HG03442 (cell line): ENCODE measurements around the gene TSPO2.

Source experiments
- ATAC-seq: cut with Tn5 transposase; IDR thresholded peaks from one replicate; pipeline ENCODE4 v1.9.1; 2021; ENCODE audit warnings: mild to moderate bottlenecking, moderate library complexity; ENCODE audit not compliant: unreplicated experiment

Gene TSPO2

GRCh38 chr6:41027241-41027640 is 15.0 kb upstream of the TSPO2 start:
- no peak for ATAC-seq

DNA sequence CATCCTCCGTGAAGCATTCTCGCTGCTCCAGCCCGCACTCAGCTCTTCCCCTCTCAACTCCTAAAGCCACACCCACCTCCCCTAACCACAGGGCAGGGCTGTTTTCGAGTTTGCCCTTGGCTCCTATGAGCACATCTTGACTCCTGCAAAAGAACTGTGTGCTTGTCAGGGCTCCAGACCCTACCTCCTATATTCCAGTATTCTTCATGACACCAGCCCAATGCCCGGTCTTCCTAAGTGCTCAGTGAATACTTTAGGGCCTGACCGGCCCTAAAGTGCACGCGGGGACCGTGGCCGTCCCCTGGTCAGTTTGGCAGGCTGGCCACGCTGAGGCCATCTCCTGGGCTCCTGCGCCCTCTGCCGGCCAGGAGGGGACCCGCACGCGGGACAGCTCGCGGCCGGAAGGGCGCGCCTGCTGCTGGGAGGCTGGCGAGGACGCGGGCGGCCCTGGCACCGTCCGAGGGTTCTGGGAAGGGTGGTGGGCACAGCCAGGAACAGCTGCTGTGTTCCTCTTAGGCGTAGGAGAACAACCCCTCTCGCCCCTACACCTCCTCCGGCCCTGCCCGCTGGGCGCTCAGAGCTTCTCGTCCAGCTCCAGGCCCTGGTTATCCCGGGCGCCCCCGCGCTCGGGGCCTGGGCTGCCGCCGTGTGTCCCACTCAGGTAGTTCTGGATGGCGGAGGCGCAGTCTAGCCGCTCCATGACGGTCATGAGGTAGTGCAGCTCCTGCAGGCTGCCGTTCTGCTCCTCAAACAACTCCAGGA is 14.3 kb upstream of the TSPO2 start:
- peak; percentile 81 for ATAC-seq

GRCh38 chr6:41028561-41029412 is 13.5 kb upstream of the TSPO2 start:
- ATAC-seq = peak; percentile 15

GRCh38 chr6:41032830-41033229 is 9.4 kb upstream of the TSPO2 start:
- no peak for ATAC-seq

DNA sequence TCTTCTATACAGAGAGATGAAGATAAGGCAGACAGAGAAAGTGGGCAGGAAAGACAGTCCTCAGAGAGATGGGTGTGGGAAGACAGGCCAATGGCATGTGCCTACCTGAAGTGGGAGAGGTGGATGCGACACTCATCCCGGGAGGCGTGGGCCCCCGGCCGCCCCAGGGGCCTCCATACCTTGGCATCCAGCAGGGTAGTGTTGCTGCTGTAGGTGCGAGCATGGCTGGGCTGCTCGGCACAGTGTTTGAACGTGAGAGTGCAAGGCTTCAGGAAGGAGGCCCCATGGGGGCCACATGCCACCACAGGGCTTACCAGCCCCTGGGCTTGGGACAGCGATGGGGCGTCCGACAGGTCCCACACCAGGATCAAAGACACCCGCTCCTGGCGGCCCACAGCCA is 8.5 kb upstream of the TSPO2 start:
- no peak for ATAC-seq

DNA sequence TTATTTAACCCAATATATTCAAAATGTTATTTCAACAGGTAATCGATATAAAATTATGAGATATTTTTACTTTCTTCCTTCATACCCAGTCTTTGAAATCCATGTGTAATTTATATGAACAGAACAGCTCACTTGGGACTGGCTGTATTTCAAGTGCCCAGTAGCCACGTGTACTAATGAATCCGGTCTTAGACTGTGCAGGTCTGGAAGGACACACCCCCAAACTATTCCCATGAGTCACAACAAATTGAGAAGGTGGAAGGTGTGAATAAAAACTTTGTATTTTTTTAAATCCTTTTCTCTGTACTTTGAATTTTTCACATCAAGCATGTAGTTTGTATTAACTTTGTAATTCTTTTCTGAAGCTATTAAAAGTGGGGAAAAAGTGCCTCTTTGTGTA is 6.1 kb upstream of the TSPO2 start:
- no peak for ATAC-seq

GRCh38 chr6:41036601-41037000 is 5.7 kb upstream of the TSPO2 start:
- ATAC-seq = no peak

GRCh38 chr6:41037107-41037900 is 5.0 kb upstream of the TSPO2 start:
- ATAC-seq = no peak

DNA sequence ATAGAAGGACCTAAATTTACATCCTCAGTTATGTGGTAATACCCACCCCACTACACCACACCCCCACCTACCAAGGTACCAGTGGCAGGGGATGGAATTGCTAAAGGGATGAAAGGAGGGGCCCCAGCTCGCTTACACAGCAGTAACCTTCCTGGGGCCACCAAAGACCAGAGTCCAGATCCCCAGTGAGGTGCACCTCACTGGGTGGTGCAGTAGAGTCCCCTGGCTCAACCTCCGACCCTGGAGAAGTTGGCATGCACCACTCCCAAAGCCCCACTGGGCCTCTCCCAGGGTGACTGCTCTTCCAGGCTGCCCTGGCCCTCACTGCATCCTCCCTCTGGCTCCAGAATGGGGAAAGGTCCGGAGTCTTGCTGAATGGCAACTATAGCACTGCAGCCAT is 4.1 kb upstream of the TSPO2 start:
- no peak for ATAC-seq

- no peak for ATAC-seq
Measured at GRCh38 chr6:41039060-41039998, 2.9 kb upstream of the TSPO2 start, which contains the start of gene UNC5CL. UNC5CL (minus strand) TSS chr6:41039221; CDS start chr6:41035074, 4,147 bp downstream.

DNA sequence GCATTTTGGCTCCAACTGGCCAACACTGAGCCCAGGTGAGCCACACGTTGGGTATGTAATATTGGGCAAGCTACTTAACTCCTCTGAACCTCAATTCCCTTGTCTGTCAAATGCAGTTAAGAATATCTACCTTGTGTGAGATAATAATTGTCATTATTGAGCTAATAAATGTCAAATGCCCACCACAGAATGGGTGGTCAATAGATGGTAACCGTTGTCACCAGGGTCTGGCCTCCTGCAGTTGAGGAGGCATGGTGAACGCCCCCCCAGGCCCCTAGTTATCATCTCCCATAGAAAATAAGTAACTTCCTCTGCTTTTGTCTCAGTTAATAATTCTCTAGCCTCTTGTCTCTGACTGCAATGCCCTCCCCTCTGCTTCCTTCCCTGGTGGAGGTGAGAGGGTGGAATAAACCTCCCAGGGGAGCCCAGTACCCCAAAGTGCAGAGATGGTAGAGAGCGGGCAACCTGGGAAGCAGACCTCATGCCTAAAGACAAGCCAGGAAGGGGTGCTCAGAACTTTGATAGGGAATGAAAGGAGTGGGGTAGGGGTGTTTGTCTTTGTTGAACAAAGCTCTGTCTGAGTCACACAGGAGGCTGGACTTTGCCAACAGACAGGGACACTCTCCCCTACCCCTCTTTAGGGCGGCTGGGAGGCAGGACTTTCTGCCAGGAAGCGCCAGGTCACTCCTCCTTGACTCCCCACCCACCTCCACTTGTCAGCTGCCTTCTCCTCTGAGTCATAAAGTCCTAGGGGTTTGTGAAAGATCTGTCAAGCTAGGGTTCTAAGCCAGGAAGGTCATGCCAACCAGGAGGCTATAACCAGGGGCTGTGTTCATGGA is 1.9 kb upstream of the TSPO2 start:
- no peak for ATAC-seq

DNA sequence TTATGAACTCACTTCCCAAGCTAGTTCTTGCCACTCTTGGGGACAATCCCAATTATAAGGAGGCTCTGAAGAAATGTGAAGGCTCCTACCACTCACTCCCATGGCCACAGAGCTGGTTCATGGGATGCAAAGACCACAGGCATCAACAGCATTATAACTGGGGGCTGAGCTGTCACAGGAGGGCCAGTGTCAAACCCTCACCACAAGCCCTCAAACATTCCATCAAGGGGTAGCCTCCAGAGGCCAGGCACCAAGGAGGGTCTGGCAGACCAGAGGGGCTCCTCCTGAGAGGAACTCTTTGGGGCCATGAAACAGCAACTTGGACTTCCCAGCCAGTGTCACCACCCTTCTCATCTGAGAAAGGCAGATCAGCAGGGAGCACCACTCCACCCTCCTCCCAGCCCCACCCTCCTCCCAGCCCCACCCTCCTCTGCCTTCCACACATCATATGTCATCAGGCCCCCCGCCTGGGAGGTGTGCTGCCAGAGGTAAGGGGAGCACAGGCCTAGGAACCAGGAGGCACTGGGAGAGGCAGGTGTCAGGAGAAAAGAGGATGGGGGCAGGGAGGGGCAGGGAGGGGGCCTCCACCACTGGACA is 1.2 kb upstream of the TSPO2 start:
- ATAC-seq = no peak

GRCh38 chr6:41043151-41043550 is 884 bp downstream of the TSPO2 start:
- no peak for ATAC-seq

GRCh38 chr6:41045664-41046063 is 3.4 kb downstream of the TSPO2 start:
- ATAC-seq = no peak

DNA sequence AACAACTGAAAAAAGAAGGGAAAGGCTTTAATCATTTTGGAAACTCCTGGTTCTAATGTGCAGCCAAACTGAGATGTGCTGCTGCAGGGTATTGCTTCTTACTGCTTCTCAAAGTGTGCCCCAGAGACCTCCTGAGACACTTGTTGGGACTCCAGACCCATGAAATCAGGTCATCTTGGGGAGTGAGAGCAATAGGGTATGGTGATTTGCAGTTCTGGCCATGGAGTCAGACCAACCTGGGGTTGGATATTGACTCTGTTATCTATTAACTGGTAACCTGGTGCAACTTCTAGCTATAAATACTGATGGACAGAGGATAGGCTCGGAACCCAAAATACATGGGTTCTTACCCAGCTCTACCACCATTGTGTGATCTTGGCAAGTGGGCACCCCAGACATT is 3.8 kb downstream of the TSPO2 start:
- no peak for ATAC-seq

GRCh38 chr6:41047306-41047705 is 5.0 kb downstream of the TSPO2 start:
- ATAC-seq = no peak

DNA sequence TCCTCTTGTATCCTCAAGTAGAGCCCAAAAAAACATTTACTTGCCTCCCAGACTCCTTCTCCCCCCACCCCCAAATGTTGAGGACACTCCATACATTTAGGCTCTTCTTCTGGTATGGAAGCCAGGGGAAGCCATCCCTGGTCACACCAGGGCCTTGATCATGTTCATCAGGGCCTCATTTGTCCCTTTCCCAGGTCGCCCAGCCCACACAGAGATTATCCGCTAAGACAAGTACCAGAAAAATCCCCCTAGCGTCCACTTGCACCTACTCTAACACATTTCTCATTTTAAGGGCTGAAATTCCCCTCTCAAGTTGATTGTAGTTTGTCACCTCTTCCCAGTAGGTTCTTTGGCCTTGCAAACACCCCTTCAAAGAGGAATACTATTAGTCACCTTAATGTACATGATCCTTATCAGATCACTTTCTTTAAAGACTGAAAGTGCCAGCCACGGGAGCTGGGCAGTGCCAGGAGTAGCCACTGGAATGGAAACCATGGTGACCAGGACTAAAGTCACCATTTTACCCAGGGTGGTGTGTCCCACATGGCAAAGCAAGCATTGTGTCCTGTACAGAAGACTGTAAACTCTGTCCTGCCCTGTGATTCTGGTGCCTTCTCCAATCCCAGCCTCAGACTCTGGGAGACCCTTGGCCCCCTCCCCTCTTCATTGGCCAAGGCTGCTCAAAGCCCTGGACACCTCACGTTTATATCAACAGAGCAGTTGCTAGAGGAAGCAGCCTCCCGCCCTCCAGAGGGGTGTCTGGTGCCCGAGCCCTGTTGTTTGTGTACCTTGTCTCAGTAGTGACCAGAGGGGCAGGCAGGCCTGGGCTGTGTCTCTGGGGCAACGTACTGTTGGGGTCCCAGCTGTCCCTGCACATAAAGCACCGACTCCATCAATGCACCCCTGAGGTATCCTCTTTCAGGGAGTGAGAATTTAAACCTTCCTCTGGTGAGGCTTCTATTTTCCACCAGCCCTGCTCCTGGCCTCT is 5.8 kb downstream of the TSPO2 start:
- no peak for ATAC-seq

- ATAC-seq = no peak
Measured at GRCh38 chr6:41049521-41049920, 7.3 kb downstream of the TSPO2 start.
